ENCODE measurements around the gene LUC7L2.

GRCh38 chr7:139370301-139370942, 10.7 kb downstream of the LUC7L2 start:
- TF ChIP-seq, protein P1, sequence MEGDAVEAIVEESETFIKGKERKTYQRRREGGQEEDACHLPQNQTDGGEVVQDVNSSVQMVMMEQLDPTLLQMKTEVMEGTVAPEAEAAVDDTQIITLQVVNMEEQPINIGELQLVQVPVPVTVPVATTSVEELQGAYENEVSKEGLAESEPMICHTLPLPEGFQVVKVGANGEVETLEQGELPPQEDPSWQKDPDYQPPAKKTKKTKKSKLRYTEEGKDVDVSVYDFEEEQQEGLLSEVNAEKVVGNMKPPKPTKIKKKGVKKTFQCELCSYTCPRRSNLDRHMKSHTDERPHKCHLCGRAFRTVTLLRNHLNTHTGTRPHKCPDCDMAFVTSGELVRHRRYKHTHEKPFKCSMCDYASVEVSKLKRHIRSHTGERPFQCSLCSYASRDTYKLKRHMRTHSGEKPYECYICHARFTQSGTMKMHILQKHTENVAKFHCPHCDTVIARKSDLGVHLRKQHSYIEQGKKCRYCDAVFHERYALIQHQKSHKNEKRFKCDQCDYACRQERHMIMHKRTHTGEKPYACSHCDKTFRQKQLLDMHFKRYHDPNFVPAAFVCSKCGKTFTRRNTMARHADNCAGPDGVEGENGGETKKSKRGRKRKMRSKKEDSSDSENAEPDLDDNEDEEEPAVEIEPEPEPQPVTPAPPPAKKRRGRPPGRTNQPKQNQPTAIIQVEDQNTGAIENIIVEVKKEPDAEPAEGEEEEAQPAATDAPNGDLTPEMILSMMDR (IDR thresholded peaks at IDR 0.05 in 8 of 11, conservative IDR thresholded peaks at IDR 0.05 in 3 of 11): no peak
- no peak for TF ChIP-seq POLR2AphosphoS5 (IDR thresholded peaks at IDR 0.05)
